Measurements from ENCODE around the gene FABP6.

Gene FABP6

DNA sequence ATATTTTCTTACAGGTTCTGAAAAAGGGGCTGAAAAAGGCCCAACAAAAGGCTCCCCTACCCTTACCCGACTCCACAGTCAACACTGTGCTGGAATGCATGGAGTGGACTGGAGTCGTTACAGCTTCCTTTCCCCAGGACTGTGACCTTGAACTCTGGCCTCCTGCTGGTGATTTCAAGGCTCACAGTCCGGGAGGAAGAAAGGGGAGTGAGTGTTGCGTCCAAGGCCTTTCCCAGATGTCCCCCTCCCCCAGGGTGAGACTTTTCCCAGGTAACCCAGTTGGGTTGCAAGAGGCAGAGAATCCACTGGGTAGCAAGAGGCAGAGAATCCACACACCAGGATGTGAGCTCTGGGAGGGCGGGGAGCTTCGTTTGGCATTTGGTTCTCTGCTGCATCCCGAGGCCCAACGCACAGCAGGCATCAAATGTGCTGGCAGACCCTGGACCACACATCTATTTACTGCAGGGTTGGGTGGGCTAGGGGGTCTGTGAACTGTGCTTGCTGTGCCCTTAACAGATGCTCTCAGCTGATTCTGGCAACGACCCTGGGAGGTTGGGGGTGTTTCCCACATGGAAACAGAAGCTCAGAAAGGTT is 37.5 kb downstream of the FABP6 start:
- H3K4me3 ChIP-seq (ENCODE audit: control insufficient read depth, low read depth, low read length) = no peak overlapping the region
- DNase-seq (ENCODE audit: low read depth) = no peak
- TF ChIP-seq, protein P1, sequence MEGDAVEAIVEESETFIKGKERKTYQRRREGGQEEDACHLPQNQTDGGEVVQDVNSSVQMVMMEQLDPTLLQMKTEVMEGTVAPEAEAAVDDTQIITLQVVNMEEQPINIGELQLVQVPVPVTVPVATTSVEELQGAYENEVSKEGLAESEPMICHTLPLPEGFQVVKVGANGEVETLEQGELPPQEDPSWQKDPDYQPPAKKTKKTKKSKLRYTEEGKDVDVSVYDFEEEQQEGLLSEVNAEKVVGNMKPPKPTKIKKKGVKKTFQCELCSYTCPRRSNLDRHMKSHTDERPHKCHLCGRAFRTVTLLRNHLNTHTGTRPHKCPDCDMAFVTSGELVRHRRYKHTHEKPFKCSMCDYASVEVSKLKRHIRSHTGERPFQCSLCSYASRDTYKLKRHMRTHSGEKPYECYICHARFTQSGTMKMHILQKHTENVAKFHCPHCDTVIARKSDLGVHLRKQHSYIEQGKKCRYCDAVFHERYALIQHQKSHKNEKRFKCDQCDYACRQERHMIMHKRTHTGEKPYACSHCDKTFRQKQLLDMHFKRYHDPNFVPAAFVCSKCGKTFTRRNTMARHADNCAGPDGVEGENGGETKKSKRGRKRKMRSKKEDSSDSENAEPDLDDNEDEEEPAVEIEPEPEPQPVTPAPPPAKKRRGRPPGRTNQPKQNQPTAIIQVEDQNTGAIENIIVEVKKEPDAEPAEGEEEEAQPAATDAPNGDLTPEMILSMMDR (conservative IDR thresholded peaks at IDR 0.05; ENCODE audit: control insufficient read depth, insufficient read depth, low read depth, low read length) = no peak

DNA sequence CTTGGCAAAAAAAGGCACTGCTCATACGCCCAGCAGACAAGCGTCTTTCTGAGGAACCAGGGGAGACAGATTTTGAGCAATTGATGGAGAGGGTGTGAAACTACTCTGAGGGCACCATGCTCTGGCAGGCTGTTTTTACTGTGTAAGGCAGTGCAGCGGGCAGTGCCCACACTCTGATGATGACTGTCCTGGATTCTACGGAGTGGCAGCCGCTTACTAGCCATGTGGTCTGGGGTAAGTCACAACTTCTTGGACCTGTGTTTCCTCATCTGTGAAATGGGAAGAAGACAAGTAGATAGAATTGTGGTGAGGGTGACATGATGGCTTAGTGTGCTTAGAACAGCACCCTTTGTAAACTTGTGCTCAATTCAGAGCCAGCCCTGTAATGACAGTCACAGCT is 38.8 kb downstream of the FABP6 start:
- DNase-seq (ENCODE audit: low read depth) = no peak
- no peak overlapping the region for H3K4me3 ChIP-seq (ENCODE audit: control insufficient read depth, low read depth, low read length)
- TF ChIP-seq, protein P1 (conservative IDR thresholded peaks at IDR 0.05; ENCODE audit: control insufficient read depth, insufficient read depth, low read depth, low read length) = no peak

DNA sequence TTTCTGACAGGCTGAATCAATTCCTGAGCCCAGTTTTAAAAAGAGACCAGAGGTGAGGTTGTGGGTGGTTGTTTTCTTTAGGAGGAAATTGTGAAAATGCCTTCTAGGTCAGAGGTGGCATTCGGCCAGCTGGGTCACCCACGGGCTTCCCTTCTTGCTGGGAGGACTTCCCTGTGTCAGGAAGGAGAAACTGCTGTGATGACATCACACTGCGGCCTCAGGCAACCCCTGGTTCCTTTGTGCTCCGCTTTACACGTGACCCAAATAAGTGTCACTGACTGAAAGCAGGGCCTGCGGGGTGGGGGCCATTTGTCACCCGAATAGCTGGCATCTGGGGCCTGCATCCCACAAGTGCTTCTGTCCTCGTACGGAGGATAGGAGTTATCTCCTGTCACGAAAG is 39.7 kb downstream of the FABP6 start:
- H3K4me3 ChIP-seq (ENCODE audit: control insufficient read depth, low read depth, low read length) = no peak overlapping the region
- peak; percentile 84 for DNase-seq (ENCODE audit: low read depth)
- TF ChIP-seq, protein P1 (conservative IDR thresholded peaks at IDR 0.05; ENCODE audit: control insufficient read depth, insufficient read depth, low read depth, low read length) = no peak

DNA sequence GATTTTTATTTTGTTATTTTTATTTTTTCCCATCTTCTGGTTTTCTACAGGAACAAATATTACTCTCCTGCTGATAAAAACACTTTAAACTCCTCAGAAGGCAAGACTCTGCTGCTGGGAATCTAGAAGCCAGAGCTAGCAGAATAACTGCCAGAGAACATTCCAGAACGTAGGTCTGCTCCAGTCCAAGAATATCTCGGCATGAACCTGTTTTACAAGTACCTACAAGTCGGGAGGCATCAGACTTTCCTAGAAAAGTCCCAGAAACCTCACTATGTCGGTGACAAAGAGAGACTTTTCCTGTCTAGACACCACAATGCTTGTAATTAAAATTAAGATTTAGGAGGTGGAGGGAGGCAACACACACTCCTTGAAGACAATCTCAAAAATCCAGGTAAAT is 41.4 kb downstream of the FABP6 start:
- TF ChIP-seq, protein P1 (conservative IDR thresholded peaks at IDR 0.05; ENCODE audit: control insufficient read depth, insufficient read depth, low read depth, low read length) = no peak
- H3K4me3 ChIP-seq (ENCODE audit: control insufficient read depth, low read depth, low read length) = no peak overlapping the region
- DNase-seq (ENCODE audit: low read depth) = no peak

DNA sequence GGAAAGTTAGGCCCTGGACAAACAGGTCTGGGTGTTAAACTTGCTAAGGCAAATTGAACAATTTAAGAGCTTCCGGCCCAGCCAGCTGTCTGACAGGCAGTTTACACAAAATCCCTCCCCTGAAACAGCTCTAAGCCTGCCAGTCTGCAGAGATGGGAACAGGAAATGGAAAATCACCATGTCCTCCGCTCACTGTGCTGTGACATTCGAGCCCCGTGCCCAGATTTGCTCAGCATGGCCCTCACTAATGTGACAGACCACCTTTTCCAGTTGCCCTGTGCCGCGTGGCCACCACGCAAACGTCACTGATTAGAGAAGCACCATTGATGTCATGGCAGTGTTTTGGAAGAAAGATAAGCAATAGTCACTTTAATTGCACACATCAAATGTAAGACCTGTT is 42.1 kb downstream of the FABP6 start:
- TF ChIP-seq, protein P1 (conservative IDR thresholded peaks at IDR 0.05; ENCODE audit: control insufficient read depth, insufficient read depth, low read depth, low read length) = no peak
- H3K4me3 ChIP-seq (ENCODE audit: control insufficient read depth, low read depth, low read length) = no peak overlapping the region
- DNase-seq (ENCODE audit: low read depth) = no peak

DNA sequence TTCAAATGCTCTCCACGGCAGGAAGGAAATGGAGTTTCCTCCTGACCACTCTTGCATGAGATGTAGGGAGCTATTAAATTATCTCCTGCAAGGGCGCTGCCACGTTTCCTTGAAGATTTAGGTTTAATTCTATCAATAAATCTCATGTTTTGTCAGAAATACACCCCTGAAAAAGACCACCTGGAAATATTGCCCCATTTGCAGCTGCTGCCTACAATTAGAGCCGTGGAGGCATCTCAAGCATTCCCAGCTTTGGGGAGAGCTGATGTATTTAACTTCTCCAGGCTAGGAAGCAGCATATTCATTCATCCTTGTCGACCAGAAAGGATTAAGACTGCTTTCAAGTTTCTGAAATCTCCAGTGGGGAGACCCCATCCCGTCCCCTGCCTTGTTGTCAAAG is 42.5 kb downstream of the FABP6 start:
- no peak for DNase-seq (ENCODE audit: low read depth)
- TF ChIP-seq, protein P1 (conservative IDR thresholded peaks at IDR 0.05; ENCODE audit: control insufficient read depth, insufficient read depth, low read depth, low read length) = no peak
- no peak overlapping the region for H3K4me3 ChIP-seq (ENCODE audit: control insufficient read depth, low read depth, low read length)

DNA sequence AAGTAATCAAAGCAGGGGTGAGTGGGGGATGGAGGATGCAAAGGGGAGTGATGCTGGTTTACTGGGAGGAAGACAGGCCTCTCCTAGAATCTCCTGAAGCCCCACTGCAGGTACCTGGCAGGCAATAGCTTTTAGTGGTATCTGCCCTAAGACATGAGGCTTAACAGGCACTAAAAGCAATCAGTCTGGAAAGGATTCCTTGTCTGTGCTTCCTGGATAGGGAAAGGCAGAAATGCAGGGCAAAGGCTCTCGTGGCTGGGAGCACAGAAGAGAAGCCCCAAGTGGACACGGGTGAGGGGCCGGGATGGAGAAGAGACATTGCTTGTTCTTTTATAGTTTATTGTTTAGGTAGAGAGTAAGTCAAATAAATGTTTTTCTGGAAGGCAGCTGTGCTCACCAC is 43.0 kb downstream of the FABP6 start:
- no peak for DNase-seq (ENCODE audit: low read depth)
- TF ChIP-seq, protein P1 (conservative IDR thresholded peaks at IDR 0.05; ENCODE audit: control insufficient read depth, insufficient read depth, low read depth, low read length) = no peak
- H3K4me3 ChIP-seq (ENCODE audit: control insufficient read depth, low read depth, low read length) = no peak overlapping the region

Measured in fibroblast of mammary gland (primary cell).